ENCODE measurements around the gene CYTH3. TPM values are rescaled to one million over a fixed set of nuclear protein-coding genes. Genes with fewer than 3 reads are reported as not detected.

CYTH3 gene
- total and polyA plus RNA-seq, 10 donors = 2.5 to 28.1 (median 17.5) TPM

DNA sequence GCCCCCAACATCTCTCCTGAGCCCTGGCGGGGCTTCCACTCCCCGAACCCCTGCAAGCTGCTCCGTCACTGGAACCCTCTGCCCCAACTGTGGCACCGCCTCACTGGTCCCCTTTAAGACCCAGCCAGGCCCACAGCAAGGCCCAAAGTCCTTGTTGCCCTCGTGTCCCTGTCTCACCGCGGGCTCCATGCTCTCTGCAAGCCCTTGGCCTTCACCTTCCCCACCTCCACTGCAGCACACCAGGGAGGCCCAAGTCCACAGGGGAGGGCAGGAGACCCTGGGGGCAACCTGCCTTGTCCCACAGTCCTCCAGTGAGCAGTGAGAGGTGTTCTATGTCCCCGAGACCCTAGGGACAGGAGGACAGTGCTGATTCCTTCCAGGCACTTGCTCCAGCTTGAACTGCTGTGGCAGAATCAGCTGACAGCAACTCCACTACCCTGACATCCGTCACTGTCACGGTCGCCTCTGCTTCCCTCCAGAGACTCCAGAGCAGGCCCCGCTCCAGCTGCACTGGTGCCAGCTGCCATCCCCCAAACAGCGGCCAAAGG lies 105.3 kb downstream of the CYTH3 start:
- H3K4me1 ChIP-seq = peaks cover 0 to 8% (median under 1%) of the 10 kb centered on the region in 6 donors
- peaks cover 0 to 63% (median 0%) of the 10 kb centered on the region in 6 donors for H3K36me3 ChIP-seq
- WGBS, 5 donors = 80 to 93% (median 87%) methylated on average over 12 to 13 of the region's 13 CpGs
- H3K4me3 ChIP-seq = no peak overlapping the region
- DNase-seq = no peak
- H3K27ac ChIP-seq = no peak overlapping the region
- H3K27me3 ChIP-seq (replicated peaks in 1 of 7) = no peaks in the 10 kb centered on the region
- H3K9me3 ChIP-seq = no peaks in the 10 kb centered on the region
- intact Hi-C loops (cut with DNase I; ENCODE audit: low total_unique reads) = no loop called here
- TF ChIP-seq POLR2AphosphoS5 (IDR thresholded peaks at IDR 0.05) (no peak), POLR2A (IDR thresholded peaks at IDR 0.05) (no peak)
- TF ChIP-seq, protein P1, sequence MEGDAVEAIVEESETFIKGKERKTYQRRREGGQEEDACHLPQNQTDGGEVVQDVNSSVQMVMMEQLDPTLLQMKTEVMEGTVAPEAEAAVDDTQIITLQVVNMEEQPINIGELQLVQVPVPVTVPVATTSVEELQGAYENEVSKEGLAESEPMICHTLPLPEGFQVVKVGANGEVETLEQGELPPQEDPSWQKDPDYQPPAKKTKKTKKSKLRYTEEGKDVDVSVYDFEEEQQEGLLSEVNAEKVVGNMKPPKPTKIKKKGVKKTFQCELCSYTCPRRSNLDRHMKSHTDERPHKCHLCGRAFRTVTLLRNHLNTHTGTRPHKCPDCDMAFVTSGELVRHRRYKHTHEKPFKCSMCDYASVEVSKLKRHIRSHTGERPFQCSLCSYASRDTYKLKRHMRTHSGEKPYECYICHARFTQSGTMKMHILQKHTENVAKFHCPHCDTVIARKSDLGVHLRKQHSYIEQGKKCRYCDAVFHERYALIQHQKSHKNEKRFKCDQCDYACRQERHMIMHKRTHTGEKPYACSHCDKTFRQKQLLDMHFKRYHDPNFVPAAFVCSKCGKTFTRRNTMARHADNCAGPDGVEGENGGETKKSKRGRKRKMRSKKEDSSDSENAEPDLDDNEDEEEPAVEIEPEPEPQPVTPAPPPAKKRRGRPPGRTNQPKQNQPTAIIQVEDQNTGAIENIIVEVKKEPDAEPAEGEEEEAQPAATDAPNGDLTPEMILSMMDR (IDR thresholded peaks at IDR 0.05 in 8 of 11, conservative IDR thresholded peaks at IDR 0.05 in 3 of 11) = no peak

DNA sequence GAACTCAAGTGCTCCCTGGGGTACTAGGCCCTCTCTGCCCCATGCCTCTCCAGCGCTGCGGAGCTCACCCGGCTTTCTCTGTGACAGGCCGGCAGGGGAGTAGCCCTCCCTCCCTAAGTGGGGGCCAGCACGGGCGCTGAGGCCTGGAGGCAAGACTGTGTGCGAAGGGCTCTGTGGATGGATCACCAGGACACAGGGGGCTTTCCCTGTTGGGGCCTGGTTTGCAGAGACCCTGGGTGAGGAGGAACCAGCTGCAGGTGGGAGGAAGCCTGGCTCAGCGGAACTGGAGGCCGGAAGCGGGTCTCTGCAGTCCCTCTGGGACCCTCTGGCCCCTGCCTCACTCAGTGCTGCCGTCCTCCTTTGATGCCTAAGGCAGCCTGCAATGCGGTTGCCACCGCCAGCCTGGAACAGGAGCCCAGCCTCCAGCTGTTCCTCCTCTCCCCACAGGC lies 106.0 kb downstream of the CYTH3 start:
- Histone ChIP-seq H3K4me1 (peaks cover 0 to 14% (median 3%) of the 10 kb centered on the region in 6 donors), H3K9me3 (no peaks in the 10 kb centered on the region), H3K27me3 (replicated peaks in 1 of 7) (no peaks in the 10 kb centered on the region), H3K36me3 (peaks cover 0 to 69% (median 3%) of the 10 kb centered on the region in 6 donors), H3K27ac (no peak overlapping the region), H3K4me3 (no peak overlapping the region)
- intact Hi-C loops (cut with DNase I; ENCODE audit: low total_unique reads) = no loop called here
- TF ChIP-seq, protein P1 (IDR thresholded peaks at IDR 0.05 in 8 of 11, conservative IDR thresholded peaks at IDR 0.05 in 3 of 11) = no peak
- TF ChIP-seq POLR2AphosphoS5 (IDR thresholded peaks at IDR 0.05) (no peak), POLR2A (IDR thresholded peaks at IDR 0.05) (no peak)
- no peak for DNase-seq
- 66 to 89% (median 79%) methylated on average over 6 to 13 of the region's 13 CpGs for WGBS, 5 donors

DNA sequence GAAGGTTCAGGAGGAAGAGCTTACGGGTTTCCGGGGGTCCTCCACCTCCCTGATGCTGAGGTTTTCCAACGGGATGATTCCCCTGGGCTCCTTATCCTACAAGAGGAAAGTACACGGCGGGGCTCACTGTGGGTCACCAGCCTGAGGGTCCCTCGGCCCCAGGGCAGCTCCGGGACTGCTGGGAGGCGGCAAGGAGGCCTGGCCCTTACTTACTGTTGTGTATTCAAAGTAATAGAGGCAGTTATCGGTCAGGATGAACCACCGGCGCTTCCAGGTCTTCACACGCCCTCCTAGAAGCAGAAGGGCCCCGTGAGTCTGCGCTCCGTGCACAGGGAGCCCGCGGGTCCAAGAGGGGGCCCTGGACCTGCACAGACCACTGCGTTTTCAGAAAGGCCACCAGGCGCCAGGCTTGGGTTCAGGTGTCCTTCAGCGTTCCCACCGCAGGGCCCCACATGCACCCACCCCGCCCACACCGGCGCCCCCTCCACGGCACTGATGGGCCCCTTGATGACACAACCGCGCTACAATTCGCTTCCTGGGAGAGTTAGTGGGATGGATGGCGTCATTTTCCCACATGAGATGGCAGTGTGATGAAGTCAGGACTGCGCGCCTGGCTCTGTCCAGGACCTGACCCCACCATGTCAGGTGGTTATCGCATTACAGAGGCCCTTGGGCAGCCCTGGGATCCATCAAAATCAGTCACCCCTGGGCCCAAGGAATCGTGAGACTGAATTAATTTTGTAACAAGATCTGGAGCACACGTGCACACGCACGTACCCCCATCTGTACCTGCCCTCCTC lies 106.7 kb downstream of the CYTH3 start:
- no peak overlapping the region for H3K4me3 ChIP-seq
- no peak overlapping the region for H3K27ac ChIP-seq
- WGBS, 5 donors = 90 to 96% (median 93%) methylated on average over 22 to 36 of the region's 36 CpGs
- DNase-seq = no peak
- no peaks in the 10 kb centered on the region for H3K9me3 ChIP-seq
- H3K4me1 ChIP-seq = peaks cover 0 to 19% (median 3%) of the 10 kb centered on the region in 6 donors
- intact Hi-C loops (cut with DNase I; ENCODE audit: low total_unique reads) = no loop called here
- H3K27me3 ChIP-seq (replicated peaks in 1 of 7) = no peaks in the 10 kb centered on the region
- H3K36me3 ChIP-seq = peaks cover 0 to 71% (median 6%) of the 10 kb centered on the region in 6 donors
- TF ChIP-seq POLR2AphosphoS5 (IDR thresholded peaks at IDR 0.05) (no peak), POLR2A (IDR thresholded peaks at IDR 0.05) (no peak)
- TF ChIP-seq, protein P1 (IDR thresholded peaks at IDR 0.05 in 8 of 11, conservative IDR thresholded peaks at IDR 0.05 in 3 of 11) = no peak

DNA sequence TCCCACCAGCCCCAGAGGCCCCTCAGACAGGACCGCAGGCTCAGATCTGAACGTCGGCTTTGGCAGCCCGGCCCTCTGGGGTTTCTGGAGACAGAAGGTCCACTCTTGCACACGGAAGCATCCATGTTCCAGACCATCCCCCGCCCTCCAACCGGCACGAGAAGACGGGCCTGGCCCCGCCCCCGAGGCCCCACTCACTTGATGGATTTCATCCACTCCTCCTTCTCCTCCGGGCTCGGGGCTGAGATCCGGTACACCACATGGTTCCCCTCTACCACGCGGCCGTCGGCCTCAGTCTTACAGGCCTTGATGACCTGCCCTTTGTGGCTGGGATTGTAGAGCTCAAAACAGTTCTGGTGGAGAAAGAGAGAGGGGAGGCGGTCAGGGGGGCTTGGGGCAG lies 107.3 kb downstream of the CYTH3 start:
- Histone ChIP-seq H3K27me3 (replicated peaks in 1 of 7) (no peaks in the 10 kb centered on the region), H3K9me3 (no peaks in the 10 kb centered on the region), H3K4me3 (no peak overlapping the region), H3K36me3 (peaks cover 0 to 71% (median 6%) of the 10 kb centered on the region in 6 donors), H3K4me1 (peaks cover 0 to 25% (median 3%) of the 10 kb centered on the region in 6 donors), H3K27ac (no peak overlapping the region)
- TF ChIP-seq POLR2A (IDR thresholded peaks at IDR 0.05) (no peak), POLR2AphosphoS5 (IDR thresholded peaks at IDR 0.05) (no peak)
- TF ChIP-seq, protein P1 (IDR thresholded peaks at IDR 0.05 in 8 of 11, conservative IDR thresholded peaks at IDR 0.05 in 3 of 11) = no peak
- WGBS, 5 donors = 84 to 92% (median 89%) methylated on average over 18 to 19 of the region's 19 CpGs
- no peak for DNase-seq
- intact Hi-C loops (cut with DNase I; ENCODE audit: low total_unique reads) = no loop called here

Data from spleen (tissue), 11 donors.